DMS153 (cell line): ENCODE results near the gene TPSD1.

Source experiments
- DNase-seq: peaks from one replicate; lab custom pipeline; 2025; lab: John Stamatoyannopoulos, UW

Gene TPSD1

DNA sequence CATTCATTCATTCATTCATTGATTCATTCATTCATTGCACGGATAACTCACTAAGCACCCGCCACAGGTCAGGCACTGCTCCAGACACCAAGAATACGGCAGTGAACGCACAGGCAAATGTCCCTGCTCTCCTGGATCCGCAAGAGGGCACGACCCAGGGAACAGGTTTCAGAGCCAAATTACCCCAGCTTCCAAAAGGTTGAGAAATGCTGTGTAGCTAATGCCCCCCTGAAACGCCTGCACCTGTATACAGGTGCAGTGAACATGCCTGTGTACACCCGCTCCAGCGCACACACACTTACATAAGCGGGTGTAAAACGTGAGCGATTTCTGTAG is 44.0 kb downstream of the TPSD1 start:
- DNase-seq = no peak

DNA sequence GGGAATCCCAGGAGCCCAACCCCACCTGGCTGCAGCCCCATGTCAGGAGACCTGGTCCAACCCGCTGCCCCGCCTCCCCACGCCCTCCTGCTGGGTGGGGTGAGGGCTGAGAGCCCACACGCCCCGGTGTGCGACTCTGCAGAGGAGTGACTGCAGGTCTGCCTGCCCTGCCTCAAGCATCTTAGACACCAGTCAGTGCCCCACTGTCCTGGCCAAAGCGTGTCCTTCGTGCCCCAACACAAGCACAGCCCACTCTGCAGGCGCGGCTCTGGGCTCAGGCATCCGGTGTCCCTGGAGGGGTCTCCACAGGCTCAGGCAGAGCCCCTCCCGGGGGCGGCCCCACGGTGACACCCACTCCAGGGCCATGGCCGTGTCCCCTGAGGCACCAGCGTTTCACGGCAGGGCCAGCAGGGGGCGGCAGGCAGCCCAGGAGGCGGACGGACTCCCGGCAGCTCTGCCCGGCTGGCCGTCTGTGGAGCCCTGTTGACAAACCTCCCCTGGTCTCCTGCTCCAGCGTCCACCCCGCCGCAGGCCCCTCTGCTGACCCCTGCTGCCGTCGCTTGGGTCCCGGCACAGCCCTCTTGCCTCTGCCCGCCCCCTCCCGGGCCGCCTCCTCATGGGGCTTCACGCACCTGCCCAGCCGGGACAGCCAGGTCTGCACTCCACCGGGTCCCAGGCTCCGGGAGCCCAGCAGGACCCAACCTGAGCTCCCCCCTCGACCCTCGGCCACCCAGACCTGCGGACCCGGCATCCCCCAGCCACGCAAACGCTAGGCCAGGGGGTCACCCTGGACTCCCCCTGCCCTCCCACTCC is 45.0 kb downstream of the TPSD1 start:
- no peak for DNase-seq

DNA sequence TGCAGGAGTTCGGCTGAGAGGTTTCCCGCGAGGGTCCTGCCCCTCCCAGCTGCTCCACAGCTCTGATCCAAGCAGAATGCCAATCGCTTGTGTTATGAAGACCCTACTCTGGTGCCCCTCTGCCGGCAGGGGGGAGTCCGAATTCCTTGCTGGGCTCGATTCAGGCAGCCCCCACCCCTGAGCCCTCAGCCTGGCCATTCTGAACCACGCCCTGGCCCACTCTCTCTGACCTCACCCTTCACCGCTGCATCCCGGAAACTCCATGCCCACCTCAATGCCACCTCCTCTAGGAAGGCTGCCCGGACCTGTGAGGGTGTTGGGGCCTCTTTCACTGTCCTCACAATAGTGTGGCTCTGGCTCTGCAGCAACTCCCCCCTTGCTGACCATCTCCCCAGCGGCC is 45.7 kb downstream of the TPSD1 start:
- no peak for DNase-seq

DNA sequence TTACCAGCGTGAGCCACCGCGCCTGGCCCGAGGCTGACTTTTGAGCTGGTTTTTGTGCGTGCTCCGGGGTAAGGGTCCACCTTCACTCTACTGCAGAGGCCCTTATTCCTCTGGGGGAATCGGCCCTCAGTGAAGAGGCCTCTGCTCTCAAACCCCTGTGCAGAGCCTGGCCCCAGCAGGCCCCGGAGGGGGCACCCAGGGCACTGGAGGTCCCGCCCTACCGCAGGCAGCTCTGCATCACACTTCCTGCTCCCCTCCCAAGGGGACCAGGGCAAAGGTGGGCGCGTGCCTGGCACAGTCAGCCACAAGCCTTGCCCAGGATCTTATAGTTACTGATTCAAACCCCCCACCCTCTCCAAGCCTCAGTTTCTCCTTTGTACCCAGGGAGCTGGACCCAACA is 50.0 kb downstream of the TPSD1 start:
- DNase-seq = no peak

DNA sequence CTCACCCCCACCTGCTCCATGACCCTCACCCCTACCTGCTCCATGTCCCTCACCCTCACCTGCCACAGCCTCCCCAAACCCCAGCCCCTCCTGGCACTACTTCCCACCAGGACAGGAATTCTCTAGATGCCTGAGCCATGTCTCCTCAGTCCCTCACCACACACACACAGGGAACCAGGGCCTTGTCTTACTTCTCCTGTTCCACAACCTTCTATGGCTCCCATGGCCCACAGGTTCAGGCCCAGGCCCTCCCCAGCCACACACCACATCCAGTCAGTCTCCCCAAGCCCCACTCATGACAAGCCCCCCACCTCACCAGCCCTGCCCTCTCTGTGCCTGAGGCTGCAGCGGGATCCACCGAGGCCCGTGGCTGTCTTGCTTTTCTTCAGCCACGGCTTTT is 50.5 kb downstream of the TPSD1 start:
- DNase-seq = no peak

DNA sequence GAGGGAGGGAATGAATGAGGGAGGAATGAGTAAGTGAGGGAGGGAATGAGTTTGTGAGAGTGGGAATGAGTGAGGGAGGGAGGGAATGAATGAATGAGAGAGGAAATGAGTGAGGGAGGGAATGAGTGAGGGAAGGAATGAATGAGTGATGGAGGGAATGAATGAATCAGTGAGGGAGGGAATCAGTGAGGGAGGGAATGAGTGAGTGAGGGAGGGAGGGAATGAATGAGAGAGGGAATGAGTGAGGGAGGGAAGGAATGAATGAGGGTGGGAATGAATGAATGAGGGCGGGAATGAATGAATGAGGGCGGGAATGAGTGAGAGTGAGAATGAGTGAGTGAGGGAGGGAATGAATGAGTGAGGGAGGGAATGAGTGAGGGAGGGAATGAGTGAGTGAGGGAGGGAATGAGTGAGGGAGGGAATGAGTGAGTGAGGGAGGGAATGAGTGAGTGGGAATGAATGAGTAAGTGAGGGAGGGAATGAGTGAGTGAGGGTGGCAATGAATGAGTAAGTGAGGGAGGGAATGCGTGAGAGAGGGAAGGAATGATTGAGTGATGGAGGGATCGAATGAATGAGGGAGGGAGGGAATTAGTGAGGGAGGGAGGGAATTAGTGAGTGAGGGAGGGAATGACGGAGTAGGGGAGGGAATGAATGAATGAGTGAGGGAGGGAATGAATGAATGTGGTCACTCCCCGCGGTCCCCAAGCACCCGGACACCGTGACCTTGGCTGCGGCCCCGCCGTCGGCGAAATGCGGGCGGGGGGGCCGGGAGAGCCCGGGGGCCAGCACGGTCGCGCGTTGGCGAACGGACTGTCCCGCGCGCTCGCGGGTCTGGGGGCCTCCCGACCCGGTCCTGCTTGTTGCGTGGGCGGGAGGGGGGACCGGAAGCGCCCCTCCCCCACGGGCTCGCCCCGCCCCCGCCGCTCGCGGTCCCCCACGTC is 52.4 kb downstream of the TPSD1 start:
- DNase-seq = peak; percentile 86
